ENCODE results near the gene PCNX4. TPM values are rescaled to one million over a fixed set of nuclear protein-coding genes. Genes with fewer than 3 reads are reported as not detected.
A peak's percentile ranks its signal among the peaks of the same experiment; 100 is the strongest.

The PCNX4 gene
- total RNA-seq, 2 donors from 2014 or later: 49.9 to 136 TPM

- DNase-seq (ENCODE audit: low spot score): no peak
- H3K27ac ChIP-seq: peak overlapping the region; percentile 98 to 99
- intact Hi-C loops (cut with DNase I): loop anchor here (2.0 to 10.0 kb wide), 3 partner anchors 69 to 631 kb away; partner anchors contain the start of genes PPM1A and SIX4
Measured at GRCh38 chr14:60093606-60094005, 1.9 kb downstream of the PCNX4 start.

GRCh38 chr14:60094306-60094897 is 2.7 kb downstream of the PCNX4 start:
- Histone ChIP-seq H3K36me3 (no peaks in the 10 kb centered on the region), H3K27ac (no peak overlapping the region), H3K4me1 (replicated peaks) (no peaks in the 10 kb centered on the region), H3K27me3 (replicated peaks; ENCODE audit: insufficient read depth) (no peaks in the 10 kb centered on the region), H3K9me3 (no peaks in the 10 kb centered on the region), H3K4me3 (peak overlapping the region; percentile 55 to 70)
- intact Hi-C loops (cut with DNase I): loop anchor here (5.0 to 10.0 kb wide), 2 partner anchors 68 to 630 kb away; partner anchors contain the start of gene SIX4
- TF ChIP-seq CTCF (IDR thresholded peaks at IDR 0.05): no peak
- no peak for TF ChIP-seq POLR2AphosphoS5 (IDR thresholded peaks at IDR 0.05)
- TF ChIP-seq POLR2A (IDR thresholded peaks at IDR 0.05): no peak
- DNase-seq (ENCODE audit: low spot score): no peak
- 60% methylated on average over 5 of the region's 5 CpGs for WGBS

More at GRCh38 chr14:60093606-60094005, 1.9 kb downstream of the PCNX4 start:
- Histone ChIP-seq H3K4me1 (replicated peaks) (no peaks in the 10 kb centered on the region), H3K36me3 (no peaks in the 10 kb centered on the region), H3K27me3 (replicated peaks; ENCODE audit: insufficient read depth) (no peaks in the 10 kb centered on the region), H3K4me3 (peak overlapping the region; percentile 55 to 70), H3K9me3 (no peaks in the 10 kb centered on the region)
- TF ChIP-seq CTCF (IDR thresholded peaks at IDR 0.05): no peak
- no peak for TF ChIP-seq POLR2A (IDR thresholded peaks at IDR 0.05)
- no peak for TF ChIP-seq POLR2AphosphoS5 (IDR thresholded peaks at IDR 0.05)

GRCh38 chr14:60095231-60095630 is 3.5 kb downstream of the PCNX4 start:
- Histone ChIP-seq H3K4me3 (no peak overlapping the region), H3K27ac (no peak overlapping the region), H3K4me1 (replicated peaks) (no peaks in the 10 kb centered on the region), H3K9me3 (no peaks in the 10 kb centered on the region), H3K27me3 (replicated peaks; ENCODE audit: insufficient read depth) (no peaks in the 10 kb centered on the region), H3K36me3 (no peaks in the 10 kb centered on the region)
- intact Hi-C loops (cut with DNase I): loop anchor here (10.0 kb wide), 1 partner anchor 630 kb away; the partner anchor contains the start of gene SIX4
- no peak for TF ChIP-seq POLR2AphosphoS5 (IDR thresholded peaks at IDR 0.05)
- no peak for TF ChIP-seq CTCF (IDR thresholded peaks at IDR 0.05)
- no peak for TF ChIP-seq POLR2A (IDR thresholded peaks at IDR 0.05)
- no peak for DNase-seq (ENCODE audit: low spot score)

- H3K36me3 ChIP-seq: no peaks in the 10 kb centered on the region
- no peaks in the 10 kb centered on the region for H3K4me1 ChIP-seq (replicated peaks)
- H3K27me3 ChIP-seq (replicated peaks; ENCODE audit: insufficient read depth): no peaks in the 10 kb centered on the region
- DNase-seq (ENCODE audit: low spot score): no peak
- no peaks in the 10 kb centered on the region for H3K9me3 ChIP-seq
- no peak overlapping the region for H3K27ac ChIP-seq
- no peak for TF ChIP-seq POLR2AphosphoS5 (IDR thresholded peaks at IDR 0.05)
- TF ChIP-seq CTCF (IDR thresholded peaks at IDR 0.05): no peak
- TF ChIP-seq POLR2A (IDR thresholded peaks at IDR 0.05): no peak
- 58% methylated on average over 3 of the region's 3 CpGs for WGBS
- intact Hi-C loops (cut with DNase I): loop anchor here (10.0 kb wide), 1 partner anchor 629 kb away; the partner anchor contains the start of gene SIX4
- H3K4me3 ChIP-seq: no peak overlapping the region
Measured at GRCh38 chr14:60095781-60096450, 4.2 kb downstream of the PCNX4 start.

Measured in prostate gland (tissue), 2 donors.